Smooth muscle cell (in vitro differentiated cells): ENCODE measurements around the gene KLHDC3. TPM values are rescaled to one million over a fixed set of nuclear protein-coding genes. Genes with fewer than 3 reads are reported as not detected.
"Not testable (repeated sequence)": the region's sequence is repeated elsewhere in the genome, so short reads cannot be mapped to it uniquely, and the experiment has no call there.

Experiments
- DNase-seq: peaks from one replicate; lab custom pipeline; 2025; ENCODE audit not compliant: unreplicated experiment; lab: John Stamatoyannopoulos, UW
- H2AFZ ChIP-seq: fragments of 200-600 bp; sonication (generic); 2 replicates; pipeline ENCODE4 v1.6.0; 2016; ENCODE audit warnings: antibody characterized with exemption, low read depth, mild to moderate bottlenecking
- H3F3A ChIP-seq: fragments of 200-600 bp; sonication (generic); 2 replicates; pipeline ENCODE4 v1.6.0; 2017; ENCODE audit warnings: antibody characterized with exemption, low read depth
- H3K27ac ChIP-seq: fragments of 200-600 bp; sonication (generic); 2 replicates; pipeline ENCODE4 v1.5.1; 2016; ENCODE audit warnings: low read depth, mild to moderate bottlenecking
- H3K27me3 ChIP-seq: fragments of 200-600 bp; sonication (generic); 2 replicates; pipeline ENCODE4 v1.6.1; 2016; ENCODE audit warnings: low read depth, mild to moderate bottlenecking
- H3K36me3 ChIP-seq: fragments of 200-600 bp; sonication (generic); 2 replicates; pipeline ENCODE4 v1.5.1; 2016; ENCODE audit warnings: low read depth
- H3K4me1 ChIP-seq: fragments of 200-600 bp; sonication (generic); 2 replicates; pipeline ENCODE4 v1.5.1; 2016; ENCODE audit warnings: low read depth
- H3K4me2 ChIP-seq: fragments of 200-600 bp; sonication (generic); 2 replicates; pipeline ENCODE4 v1.6.0; 2016; ENCODE audit warnings: mild to moderate bottlenecking
- H3K4me3 ChIP-seq: fragments of 200-600 bp; sonication (generic); 2 replicates; pipeline ENCODE4 v1.5.1; 2016; ENCODE audit warnings: mild to moderate bottlenecking
- H3K79me2 ChIP-seq: fragments of 200-600 bp; sonication (generic); 2 replicates; pipeline ENCODE4 v1.6.0; 2016; ENCODE audit warnings: low read depth, mild to moderate bottlenecking
- H3K9ac ChIP-seq: fragments of 200-600 bp; sonication (generic); 2 replicates; pipeline ENCODE4 v1.6.0; 2016; ENCODE audit warnings: low read depth
- H3K9me3 ChIP-seq: fragments of 200-600 bp; sonication (generic); replicated peaks from 2 replicates; pipeline ENCODE4 v1.5.1; 2016; ENCODE audit warnings: low read depth
- H4K20me1 ChIP-seq: fragments of 200-600 bp; sonication (generic); 2 replicates; pipeline ENCODE4 v1.6.0; 2016; ENCODE audit warnings: low read depth
- whole genome bisulfite sequencing: methylation state at CpG from one replicate; pipeline ENCODE4 v1.1.7; 2016; ENCODE audit warnings: low lambda C conversion rate; 5-methylcytosine and 5-hydroxymethylcytosine counted together
- polyA plus RNA-seq: library from polyadenylated mRNA; unstranded; fragments of >200 nt; fragmentation: Nextera tagmentation; extraction: Ambion mirVana; gene quantifications from 2 replicates; pipeline ENCODE4 v1.2.1, GENCODE V29; 2016
- total RNA-seq: library from RNA; depleted of rRNA; stranded (reverse); fragments of >200 nt; gene quantifications from 2 replicates; pipeline ENCODE4 v1.2.3, GENCODE V29; 2014
- TF ChIP-seq, protein P1 (sequence below): fragments of 200-600 bp; sonication (generic); IDR thresholded peaks from 2 replicates; pipeline ENCODE4 v1.5.1; 2017; ENCODE audit warnings: borderline replicate concordance, mild to moderate bottlenecking, antibody characterized with exemption; ENCODE audit not compliant: insufficient read depth, poor library complexity, severe bottlenecking

KLHDC3 gene
- total and polyA plus RNA-seq, 2 experiments from 2014 or later: 51.5 to 113 TPM

DNA sequence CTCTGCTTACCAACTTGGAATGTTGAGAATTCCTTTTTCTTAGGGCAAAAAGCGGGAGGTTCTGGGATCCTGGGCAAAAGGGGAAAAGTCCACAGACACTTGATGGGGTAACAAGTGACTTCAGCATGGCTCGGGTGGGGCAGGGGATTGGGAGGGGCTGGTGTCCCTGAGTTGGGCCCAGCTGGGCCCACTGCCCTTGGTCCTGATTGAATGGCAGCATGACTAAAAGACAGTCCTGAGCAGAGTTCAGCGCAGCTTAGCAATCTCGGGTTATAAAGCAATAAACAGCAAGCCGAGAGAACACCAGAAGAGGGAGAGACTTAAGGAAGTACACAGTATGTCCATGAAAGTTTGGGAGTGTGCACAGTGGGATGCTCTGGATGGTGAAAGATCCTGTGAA is 24.1 kb upstream of the KLHDC3 start:
- no peak for DNase-seq
- H3K27ac ChIP-seq: no peak overlapping the region
- no peaks in the 10 kb centered on the region for H3K27me3 ChIP-seq
- no peaks in the 10 kb centered on the region for H3K36me3 ChIP-seq
- H3K4me1 ChIP-seq: peaks cover 10% of the 10 kb centered on the region
- 98% methylated on average over 5 of the region's 5 CpGs for WGBS
- no peak overlapping the region for H3K4me2 ChIP-seq
- peaks cover 27% of the 10 kb centered on the region for H3K79me2 ChIP-seq
- TF ChIP-seq, protein P1, sequence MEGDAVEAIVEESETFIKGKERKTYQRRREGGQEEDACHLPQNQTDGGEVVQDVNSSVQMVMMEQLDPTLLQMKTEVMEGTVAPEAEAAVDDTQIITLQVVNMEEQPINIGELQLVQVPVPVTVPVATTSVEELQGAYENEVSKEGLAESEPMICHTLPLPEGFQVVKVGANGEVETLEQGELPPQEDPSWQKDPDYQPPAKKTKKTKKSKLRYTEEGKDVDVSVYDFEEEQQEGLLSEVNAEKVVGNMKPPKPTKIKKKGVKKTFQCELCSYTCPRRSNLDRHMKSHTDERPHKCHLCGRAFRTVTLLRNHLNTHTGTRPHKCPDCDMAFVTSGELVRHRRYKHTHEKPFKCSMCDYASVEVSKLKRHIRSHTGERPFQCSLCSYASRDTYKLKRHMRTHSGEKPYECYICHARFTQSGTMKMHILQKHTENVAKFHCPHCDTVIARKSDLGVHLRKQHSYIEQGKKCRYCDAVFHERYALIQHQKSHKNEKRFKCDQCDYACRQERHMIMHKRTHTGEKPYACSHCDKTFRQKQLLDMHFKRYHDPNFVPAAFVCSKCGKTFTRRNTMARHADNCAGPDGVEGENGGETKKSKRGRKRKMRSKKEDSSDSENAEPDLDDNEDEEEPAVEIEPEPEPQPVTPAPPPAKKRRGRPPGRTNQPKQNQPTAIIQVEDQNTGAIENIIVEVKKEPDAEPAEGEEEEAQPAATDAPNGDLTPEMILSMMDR: no peak
- H3K9me3 ChIP-seq: no peaks in the 10 kb centered on the region
- no peaks in the 10 kb centered on the region for H3F3A ChIP-seq
- H2AFZ ChIP-seq: no peak overlapping the region
- H3K4me3 ChIP-seq: no peak overlapping the region
- peaks cover 64% of the 10 kb centered on the region for H4K20me1 ChIP-seq
- H3K9ac ChIP-seq: no peak overlapping the region

DNA sequence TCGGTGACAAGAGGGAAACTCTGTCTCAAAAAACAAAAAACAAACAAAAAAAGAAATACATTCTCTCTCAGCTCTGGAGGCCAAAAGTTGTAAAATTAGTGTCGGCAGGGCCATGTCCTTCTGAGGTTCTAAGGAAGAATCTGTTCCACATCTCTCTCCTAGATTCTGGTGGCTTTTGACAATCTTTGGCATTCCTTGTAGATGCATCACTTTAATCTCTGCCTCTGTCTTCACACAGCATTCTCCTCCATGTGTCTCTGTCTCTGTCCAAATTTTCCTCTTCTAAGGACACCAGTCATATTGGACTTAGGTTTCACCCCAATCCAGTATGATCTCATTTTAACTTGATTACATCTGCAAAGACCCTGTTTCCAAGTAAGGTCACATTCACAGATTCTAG is 20.6 kb upstream of the KLHDC3 start:
- H3K4me1 ChIP-seq: no peaks in the 10 kb centered on the region
- peaks cover 4% of the 10 kb centered on the region for H3F3A ChIP-seq
- TF ChIP-seq, protein P1: no peak
- no peak for DNase-seq
- no peak overlapping the region for H3K4me3 ChIP-seq
- H3K27ac ChIP-seq: no peak overlapping the region
- H3K4me2 ChIP-seq: no peak overlapping the region
- H2AFZ ChIP-seq: no peak overlapping the region
- peaks cover 45% of the 10 kb centered on the region for H4K20me1 ChIP-seq
- no peak overlapping the region for H3K9ac ChIP-seq
- peaks cover 4% of the 10 kb centered on the region for H3K79me2 ChIP-seq
- 84% methylated on average over 2 of the region's 2 CpGs for WGBS
- no peaks in the 10 kb centered on the region for H3K36me3 ChIP-seq
- H3K9me3 ChIP-seq: no peaks in the 10 kb centered on the region
- no peaks in the 10 kb centered on the region for H3K27me3 ChIP-seq

DNA sequence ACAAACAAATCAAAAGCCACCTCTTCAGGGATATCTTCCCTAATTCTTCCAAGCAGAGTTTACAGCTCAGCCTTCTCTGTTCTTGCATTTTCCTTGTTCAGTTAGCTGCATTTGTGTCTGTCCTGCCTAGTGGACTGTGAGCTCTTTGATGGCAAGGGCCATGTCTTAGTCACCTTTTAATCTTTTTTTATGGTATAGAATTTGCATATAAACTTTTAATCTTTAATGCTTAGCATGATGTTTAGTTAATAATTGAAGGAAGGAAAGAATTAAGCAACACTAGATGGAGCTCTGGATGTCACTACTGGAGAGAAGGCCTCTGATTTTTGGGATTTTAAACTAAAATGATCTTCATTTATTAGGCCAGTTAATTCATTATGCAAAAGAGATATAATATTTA is 17.5 kb upstream of the KLHDC3 start:
- Histone ChIP-seq H3K36me3 (no peaks in the 10 kb centered on the region), H3F3A (peaks cover 4% of the 10 kb centered on the region), H3K9me3 (no peaks in the 10 kb centered on the region), H3K4me1 (no peaks in the 10 kb centered on the region), H3K4me3 (no peak overlapping the region), H4K20me1 (peaks cover 37% of the 10 kb centered on the region), H3K79me2 (peaks cover 3% of the 10 kb centered on the region), H3K4me2 (no peak overlapping the region), H3K27ac (no peak overlapping the region), H3K9ac (no peak overlapping the region), H2AFZ (no peak overlapping the region), H3K27me3 (no peaks in the 10 kb centered on the region)
- TF ChIP-seq, protein P1: no peak
- no peak for DNase-seq

DNA sequence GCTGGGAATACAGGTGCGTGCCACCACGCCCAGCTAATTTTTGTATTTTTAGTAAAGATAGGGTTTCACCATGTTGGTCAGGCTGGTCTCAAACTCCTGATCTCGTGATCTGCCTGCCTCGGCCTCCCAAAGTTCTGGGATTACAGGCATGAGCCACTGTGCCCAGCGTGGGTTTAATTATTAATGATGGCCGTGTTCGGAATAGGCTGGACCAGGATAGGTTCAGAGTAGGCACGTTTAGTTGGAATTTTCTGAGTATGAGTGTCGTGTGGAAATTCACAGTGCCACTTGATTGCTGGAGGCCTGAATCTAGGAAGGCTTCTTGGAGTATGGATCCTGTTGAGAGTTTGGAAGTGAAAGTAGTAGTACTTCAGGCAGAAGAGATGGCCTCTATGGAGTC is 15.8 kb upstream of the KLHDC3 start:
- not testable (repeated sequence) for H3K9ac ChIP-seq, H3K27ac ChIP-seq, H3K4me2 ChIP-seq, H3K27me3 ChIP-seq, H3K4me3 ChIP-seq, H3K4me1 ChIP-seq, H3K36me3 ChIP-seq, H2AFZ ChIP-seq, DNase-seq, H3F3A ChIP-seq, H3K79me2 ChIP-seq, H3K9me3 ChIP-seq
- peaks cover 27% of the 10 kb centered on the region for H4K20me1 ChIP-seq
- 97% methylated on average over 9 of the region's 9 CpGs for WGBS
